ENCODE data around the gene MIPEP. TPM values are rescaled to one million over a fixed set of nuclear protein-coding genes. Genes with fewer than 3 reads are reported as not detected.

The MIPEP gene
- total and polyA plus RNA-seq, 10 of the 15 experiments (the other 5 are each of a cell fraction or from before 2014, with no cell fraction given) = 15.6 to 56.2 (median 29.8) TPM

- H3K4me1 ChIP-seq (ENCODE audit: control insufficient read depth, insufficient read depth, low read length) = peaks cover 50% of the 10 kb centered on the region
- no peaks in the 10 kb centered on the region for H3K27me3 ChIP-seq (replicated peaks in 1 of 2; ENCODE audit: control insufficient read depth in 2 of 2, insufficient read depth in 2 of 2, low read length in 1 of 2)
- FAIRE-seq (no peak), ATAC-seq (no peak), DNase-seq (ENCODE audit: low read depth, low spot score) (no peak)
- no peak overlapping the region for H3K4me3 ChIP-seq
- 95% methylated on average over 1 of the region's 1 CpG for WGBS (ENCODE audit: insufficient coverage, insufficient replicate concordance, low lambda C conversion rate, missing lambda C conversion rate)
- BruUV-seq (replicated peaks) = no TSS peak
- POLR2A ChIA-PET = no interaction called here
- no peaks in the 10 kb centered on the region for H3K79me2 ChIP-seq (ENCODE audit: control insufficient read depth, insufficient read depth, low read length)
- H3K4me2 ChIP-seq (ENCODE audit: control insufficient read depth, insufficient read depth) = no peak overlapping the region
- SMC1A ChIA-PET (ENCODE audit: uncharacterized antibody, unreplicated experiment) = interaction anchor here (1.0 to 1.6 kb wide), 4 partner anchors 12 to 68 kb away, joined by 3 read pairs; no protein-coding TSS in a partner anchor
- no peaks in the 10 kb centered on the region; a peak in 1 of 4 replicates for H3K36me3 ChIP-seq (ENCODE audit: control insufficient read depth in 2 of 2, insufficient read depth in 2 of 2, low read length in 1 of 2)
- no peaks in the 10 kb centered on the region for H4K20me1 ChIP-seq (ENCODE audit: control insufficient read depth, insufficient read depth)
- RAD21 ChIA-PET (ENCODE audit: unreplicated experiment) = interaction anchor here (4.6 kb wide), 1 partner anchor 15 kb away, joined by 21 read pairs; no protein-coding TSS in a partner anchor
- TF ChIP-seq JUNB (IDR thresholded peaks at IDR 0.05) (peak; percentile 4; the same call in 1 of the 2 replicates), RUNX3 (IDR thresholded peaks at IDR 0.05; ENCODE audit: low read length) (peak; percentile 54; the same call in 1 of the 2 replicates), ZNF274 (IDR thresholded peaks at IDR 0.05; ENCODE audit: insufficient read depth, insufficient read length) (no peak), IKZF1 (conservative IDR thresholded peaks at IDR 0.05) (0 out of 2 replicates have a peak, but pooled peaks have one; percentile 11), ZNF622 (IDR thresholded peaks at IDR 0.05) (no peak)
- H3K9ac ChIP-seq (ENCODE audit: control insufficient read depth, insufficient read depth, low read length) = no peak overlapping the region
- H3K27ac ChIP-seq (ENCODE audit: control insufficient read depth, insufficient read depth) = peak overlapping the region; percentile 93
- intact Hi-C loops (cut with micrococcal nuclease; ENCODE audit: unreplicated experiment) = no loop called here
- no peaks in the 10 kb centered on the region; the same call in 2 of the 3 replicates for H3K9me3 ChIP-seq (replicated peaks; ENCODE audit: control insufficient read depth, insufficient read depth, low read length)
- H2AFZ ChIP-seq (ENCODE audit: control insufficient read depth, low read depth, low read length) = no peak overlapping the region
- CTCF ChIA-PET = interaction anchor here (1.0 to 2.5 kb wide), 2 partner anchors 15 to 18 kb away, joined by 3 to 9 read pairs; no protein-coding TSS in a partner anchor
- in situ Hi-C loops (cut with MboI) = no loop called here
Observed at GRCh38 chr13:23792680-23793079, 96.5 kb downstream of the MIPEP start.

GRCh38 chr13:23790577-23791170 lies 98.5 kb downstream of the MIPEP start:
- Histone ChIP-seq H3K9ac (ENCODE audit: control insufficient read depth, insufficient read depth, low read length) (no peak overlapping the region), H3K4me3 (no peak overlapping the region), H2AFZ (ENCODE audit: control insufficient read depth, low read depth, low read length) (no peak overlapping the region), H3K27ac (ENCODE audit: control insufficient read depth, insufficient read depth) (peak overlapping the region; percentile 15), H3K27me3 (replicated peaks in 1 of 2; ENCODE audit: control insufficient read depth in 2 of 2, insufficient read depth in 2 of 2, low read length in 1 of 2) (no peaks in the 10 kb centered on the region), H3K4me1 (ENCODE audit: control insufficient read depth, insufficient read depth, low read length) (peaks cover 41% of the 10 kb centered on the region), H3K36me3 (ENCODE audit: control insufficient read depth in 2 of 2, insufficient read depth in 2 of 2, low read length in 1 of 2) (no peaks in the 10 kb centered on the region; a peak in 1 of 4 replicates), H3K79me2 (ENCODE audit: control insufficient read depth, insufficient read depth, low read length) (no peaks in the 10 kb centered on the region), H3K9me3 (replicated peaks; ENCODE audit: control insufficient read depth, insufficient read depth, low read length) (no peaks in the 10 kb centered on the region; the same call in 2 of the 3 replicates), H3K4me2 (ENCODE audit: control insufficient read depth, insufficient read depth) (no peak overlapping the region), H4K20me1 (ENCODE audit: control insufficient read depth, insufficient read depth) (no peaks in the 10 kb centered on the region)
- ChIA-PET POLR2A (no interaction called here), CTCF (interaction anchor here (2.1 to 2.7 kb wide), 2 partner anchors 21 to 99 kb away, joined by 5 to 11 read pairs; partner anchors contain the start of gene MIPEP), RAD21 (ENCODE audit: unreplicated experiment) (interaction anchor here (2.8 kb wide), 1 partner anchor 12 kb away, joined by 16 read pairs; no protein-coding TSS in a partner anchor), SMC1A (ENCODE audit: uncharacterized antibody, unreplicated experiment) (interaction anchor here (1.2 to 2.2 kb wide), 3 partner anchors 17 to 56 kb away, joined by 3 to 6 read pairs (median 3); no protein-coding TSS in a partner anchor)
- DNase-seq (ENCODE audit: low read depth, low spot score) (no peak), ATAC-seq (no peak), FAIRE-seq (no peak)
- intact Hi-C loops (cut with micrococcal nuclease; ENCODE audit: unreplicated experiment) = no loop called here
- WGBS (ENCODE audit: insufficient coverage, insufficient replicate concordance, low lambda C conversion rate, missing lambda C conversion rate) = 100% methylated on average over 2 of the region's 2 CpGs
- in situ Hi-C loops (cut with MboI) = no loop called here
- no TSS peak for BruUV-seq (replicated peaks)
- TF ChIP-seq CHD1 (IDR thresholded peaks at IDR 0.05; ENCODE audit: low read depth, low read length) (no peak), NFYB (IDR thresholded peaks at IDR 0.05; ENCODE audit: insufficient read depth, low read depth, low read length) (no peak), IRF3 (IDR thresholded peaks at IDR 0.05) (no peak), SMAD1 (IDR thresholded peaks at IDR 0.05; ENCODE audit: low read depth, partially characterized antibody) (no peak), ZNF622 (IDR thresholded peaks at IDR 0.05) (no peak), SP1 (IDR thresholded peaks at IDR 0.05; ENCODE audit: low read depth, low read length) (no peak), KLF5 (IDR thresholded peaks at IDR 0.05; ENCODE audit: partially characterized antibody) (no peak), MXI1 (IDR thresholded peaks at IDR 0.05; ENCODE audit: low read depth, low read length) (no peak), CBFB (IDR thresholded peaks at IDR 0.05; ENCODE audit: low read depth) (no peak)

Measured in GM12878 (cell line).